GM21360 (cell line): Measurements from ENCODE around the gene LRRC8B.

Experiments used
- ATAC-seq: cut with Tn5 transposase; IDR thresholded peaks from one replicate; pipeline ENCODE4 v1.9.1; 2021; ENCODE audit warnings: mild to moderate bottlenecking, moderate library complexity; ENCODE audit not compliant: unreplicated experiment

LRRC8B gene

DNA sequence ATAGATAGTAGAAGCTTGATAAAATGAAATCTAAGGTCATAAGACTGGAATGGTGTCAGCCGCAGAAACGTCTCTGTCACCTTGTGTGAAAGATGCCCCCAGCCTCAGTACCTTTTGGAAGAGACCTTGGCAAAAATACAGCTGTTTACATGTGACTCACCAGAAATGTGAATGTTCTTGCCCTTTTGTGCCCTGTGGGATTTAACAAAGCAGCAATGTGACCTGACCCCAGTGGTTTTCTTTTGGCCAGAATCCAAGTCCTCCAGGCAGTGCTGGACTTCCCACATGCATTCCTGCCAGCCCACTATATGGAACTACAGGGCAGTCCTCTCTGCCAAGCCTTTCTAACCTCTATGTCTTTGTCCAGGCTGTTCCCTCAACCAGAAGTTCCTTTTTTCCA lies 81.1 kb downstream of the LRRC8B start:
- no peak for ATAC-seq

DNA sequence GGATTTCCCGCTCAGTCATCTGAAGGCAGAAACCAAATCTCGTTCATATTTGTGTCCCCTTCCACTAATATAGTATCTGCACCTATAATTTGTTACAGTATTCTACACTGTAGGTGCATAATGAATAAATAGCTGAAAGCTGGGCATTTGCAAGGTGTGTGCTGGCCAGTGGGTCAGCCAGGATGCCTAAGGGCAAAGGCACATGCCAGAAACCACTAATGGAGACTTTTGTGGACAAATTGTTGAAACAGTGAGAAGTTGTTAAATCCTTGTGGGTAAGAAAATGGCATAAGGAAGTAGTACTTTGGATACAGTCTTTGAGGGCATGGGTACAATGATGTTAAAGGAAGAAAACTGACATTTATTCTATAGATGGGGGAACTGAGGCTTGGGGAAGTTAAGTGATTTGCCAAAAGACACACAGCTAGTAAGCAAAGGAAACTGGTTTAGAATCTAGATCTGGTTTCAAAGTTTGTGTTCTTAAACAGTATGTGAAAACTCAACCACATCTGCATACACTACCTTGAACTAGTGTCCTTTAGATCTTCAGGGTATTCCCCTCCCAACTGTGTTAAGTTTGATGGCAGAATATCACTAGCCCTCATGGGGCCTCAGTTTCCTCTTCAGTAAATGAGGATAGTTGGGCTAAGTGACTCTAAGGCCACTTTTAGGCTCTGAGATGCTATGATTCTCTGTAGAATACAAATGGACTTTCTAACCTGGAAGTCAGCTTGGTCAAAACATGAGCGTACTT lies 81.8 kb downstream of the LRRC8B start:
- ATAC-seq: no peak

DNA sequence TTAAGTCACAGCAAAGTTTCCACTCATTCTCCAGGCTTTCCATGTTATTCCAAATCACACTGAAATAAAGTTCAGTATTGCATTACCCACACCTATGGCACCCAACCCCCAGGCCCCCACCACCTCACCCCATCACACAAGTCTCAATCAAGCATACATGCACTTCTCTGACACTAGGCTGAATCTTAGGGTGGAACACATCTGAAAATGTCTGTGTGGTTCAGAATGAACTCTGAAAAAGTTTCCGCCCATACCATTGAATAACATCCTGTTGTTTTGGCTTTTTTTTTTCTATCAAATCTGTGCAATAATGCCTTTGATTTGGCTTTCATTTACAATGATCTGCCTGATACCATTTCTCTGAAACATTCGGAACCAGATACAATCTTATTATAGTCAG lies 82.5 kb downstream of the LRRC8B start:
- ATAC-seq: no peak

DNA sequence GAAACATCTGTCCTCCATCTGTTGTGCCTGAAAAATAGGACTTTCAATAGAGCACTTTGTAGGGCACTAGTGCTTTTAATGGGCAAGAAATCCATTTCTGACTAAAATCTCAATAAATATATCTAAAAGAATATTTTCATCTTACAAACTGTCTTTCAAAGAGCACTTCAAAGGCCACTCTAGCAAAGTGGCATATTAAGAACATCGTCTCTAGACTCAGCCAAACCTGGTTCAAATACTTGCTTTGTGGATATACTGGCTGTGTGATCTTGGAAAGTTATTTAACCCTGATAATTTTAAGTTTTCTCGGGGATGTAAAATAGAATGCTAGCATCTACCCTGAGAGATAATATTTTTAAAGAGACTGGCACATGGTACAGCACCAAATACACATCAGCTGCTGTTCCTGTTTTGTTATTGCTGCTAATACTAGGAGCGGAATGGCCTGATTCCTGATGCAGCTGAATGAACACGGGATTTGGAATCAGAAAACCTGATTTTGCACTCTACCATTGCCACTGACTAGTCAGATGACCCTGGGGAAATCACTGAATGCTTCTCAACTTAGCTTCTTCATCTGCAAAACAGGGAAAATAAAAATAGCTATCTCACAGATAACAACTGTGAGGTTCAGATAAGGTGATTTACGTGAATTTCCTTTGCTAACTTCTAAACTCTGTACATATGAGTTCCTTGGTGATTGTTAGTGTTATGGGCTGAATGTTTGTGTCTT lies 83.1 kb downstream of the LRRC8B start:
- ATAC-seq: no peak

DNA sequence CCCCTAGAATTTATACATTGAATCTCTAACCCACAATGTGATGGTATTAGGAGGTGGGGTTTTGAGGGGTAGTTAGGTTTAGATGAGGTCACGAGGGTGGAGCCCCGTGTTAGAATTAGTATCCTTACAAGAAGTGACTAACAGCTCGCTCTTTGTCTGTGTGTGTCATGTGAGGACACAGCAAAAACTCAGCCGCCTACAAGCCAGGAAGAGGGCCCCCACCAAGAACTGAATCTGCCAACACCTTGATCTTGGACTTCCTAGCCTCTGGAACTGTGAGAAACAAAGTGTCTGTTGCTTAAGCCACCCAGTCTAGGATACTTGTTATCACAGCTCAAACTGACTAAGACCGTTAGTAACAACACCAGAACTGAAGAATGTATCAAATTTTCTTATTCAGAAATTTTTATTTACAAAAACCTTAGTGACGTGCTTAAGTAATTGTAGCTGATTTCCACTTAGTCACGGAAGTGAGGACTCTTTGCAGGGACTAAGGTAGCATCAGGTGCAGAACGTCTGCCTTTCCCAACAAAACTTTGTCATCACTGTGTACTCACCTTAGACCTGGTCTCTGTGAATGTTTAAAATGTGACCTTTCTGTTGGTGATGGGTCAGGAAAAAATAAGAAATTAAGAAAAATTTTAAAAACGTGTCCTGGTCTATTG lies 83.8 kb downstream of the LRRC8B start:
- no peak for ATAC-seq

DNA sequence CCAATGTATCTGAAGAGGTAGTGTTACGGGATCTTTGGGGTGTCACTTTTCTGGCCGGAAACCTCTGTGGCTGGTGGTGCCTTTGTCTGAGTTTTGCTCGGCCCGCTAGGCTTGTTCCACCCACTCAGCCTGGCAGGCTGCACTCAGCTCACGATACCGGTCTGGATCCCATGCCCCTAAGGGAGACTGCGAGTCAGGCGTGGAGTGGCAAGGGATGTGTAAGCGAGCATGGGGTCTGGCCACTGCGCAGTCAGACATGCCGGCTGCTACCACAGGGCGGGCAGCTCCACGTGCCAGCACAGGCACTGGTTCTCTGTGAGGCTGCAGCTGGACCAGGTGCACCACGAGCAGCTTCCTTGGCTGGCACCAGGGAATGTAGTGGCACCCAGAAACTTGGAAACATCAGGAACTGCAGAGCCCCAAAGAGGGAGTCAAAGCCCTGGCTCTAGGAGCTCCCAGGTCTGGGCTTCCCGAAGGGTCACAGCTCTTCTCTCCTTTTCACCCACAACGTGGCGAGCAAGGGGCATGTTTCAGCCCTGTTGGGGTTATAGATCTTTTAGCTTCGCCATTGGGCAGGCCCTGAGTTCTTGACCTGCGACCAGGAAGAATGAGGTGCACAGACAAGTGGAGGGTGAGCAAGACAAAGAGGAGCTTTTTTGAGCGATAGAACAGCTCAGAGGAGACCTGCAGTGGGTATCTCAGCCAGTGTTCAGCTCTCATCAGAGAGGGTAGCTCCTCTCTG lies 84.5 kb downstream of the LRRC8B start:
- no peak for ATAC-seq

DNA sequence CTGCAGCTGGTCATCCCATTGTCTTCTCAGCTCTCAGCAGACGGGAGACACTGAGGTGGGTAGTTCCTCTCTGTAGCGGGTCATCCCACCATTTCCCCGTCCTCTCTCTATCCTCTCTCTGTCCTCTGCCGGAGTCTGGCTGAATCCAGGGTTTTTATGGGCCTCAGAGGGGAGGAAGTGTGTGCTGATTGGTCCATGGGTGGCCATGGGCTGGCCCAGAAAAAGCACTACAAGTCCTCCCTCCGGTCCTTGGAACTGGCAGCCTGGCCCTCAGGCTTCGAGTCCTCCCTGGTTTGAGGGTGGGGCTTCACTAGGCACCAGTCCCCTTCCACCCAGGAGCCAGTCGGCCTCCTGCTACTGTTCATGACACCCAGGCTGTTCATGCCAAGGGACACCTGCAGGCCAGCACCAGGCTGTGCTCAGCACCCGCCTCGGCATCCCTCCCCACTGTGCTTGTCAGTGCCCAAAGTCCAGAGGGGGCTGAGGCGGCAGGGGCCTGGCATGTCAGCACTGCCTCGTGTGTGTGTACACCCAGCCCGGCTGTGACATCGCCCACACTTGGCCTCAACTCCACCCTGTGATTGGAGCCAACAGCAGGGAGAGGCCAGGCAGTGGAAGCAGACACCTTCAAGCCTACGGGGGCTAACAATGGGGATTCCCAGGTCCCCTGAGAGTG lies 85.3 kb downstream of the LRRC8B start:
- ATAC-seq: no peak

DNA sequence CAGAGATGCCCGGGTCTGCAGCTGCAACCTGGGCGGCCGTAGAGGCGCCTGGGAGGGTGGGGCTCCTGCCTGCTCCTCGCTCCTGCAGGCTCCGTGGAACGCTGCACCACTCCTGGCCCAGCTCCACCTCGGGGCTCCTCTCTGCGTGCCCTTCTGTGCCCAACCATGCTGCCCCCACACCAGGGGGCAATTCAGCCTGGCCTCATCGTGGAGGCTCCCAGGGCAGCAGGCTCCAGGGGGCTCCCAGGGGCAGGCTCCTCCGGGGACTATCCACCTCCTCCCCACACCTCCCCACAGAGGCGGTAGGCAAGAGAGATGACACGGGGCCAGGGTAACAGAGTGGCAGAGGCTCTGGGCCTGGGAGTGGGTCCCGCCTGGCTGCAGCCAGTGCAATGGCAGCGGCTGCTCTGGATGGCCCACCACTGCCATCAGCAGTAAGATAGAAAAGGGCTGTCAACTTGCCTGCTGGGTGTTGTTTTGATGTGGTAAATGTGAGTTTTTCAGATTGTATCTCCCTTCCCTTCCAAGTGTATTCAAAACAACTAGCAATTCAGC lies 85.9 kb downstream of the LRRC8B start:
- ATAC-seq: no peak

DNA sequence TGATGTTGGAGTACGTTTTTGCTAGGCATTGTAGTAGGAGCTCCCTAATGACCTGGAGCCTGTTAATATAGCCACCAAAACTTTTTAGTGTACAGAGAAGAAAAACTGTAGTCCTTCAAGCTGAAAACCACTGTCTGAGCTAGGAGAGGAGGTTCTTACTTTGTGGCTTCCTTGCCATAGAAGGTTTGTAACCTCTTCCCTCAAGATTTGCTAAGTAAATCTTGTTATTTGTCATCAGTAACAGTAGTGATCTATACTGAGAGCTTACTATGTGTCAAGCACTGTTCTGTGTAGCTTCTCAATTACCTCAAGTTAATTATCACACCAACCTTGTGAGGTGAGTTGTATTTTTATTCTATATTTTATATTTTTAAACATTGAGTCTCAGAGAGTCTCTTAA lies 87.1 kb downstream of the LRRC8B start:
- peak; percentile 99 for ATAC-seq

DNA sequence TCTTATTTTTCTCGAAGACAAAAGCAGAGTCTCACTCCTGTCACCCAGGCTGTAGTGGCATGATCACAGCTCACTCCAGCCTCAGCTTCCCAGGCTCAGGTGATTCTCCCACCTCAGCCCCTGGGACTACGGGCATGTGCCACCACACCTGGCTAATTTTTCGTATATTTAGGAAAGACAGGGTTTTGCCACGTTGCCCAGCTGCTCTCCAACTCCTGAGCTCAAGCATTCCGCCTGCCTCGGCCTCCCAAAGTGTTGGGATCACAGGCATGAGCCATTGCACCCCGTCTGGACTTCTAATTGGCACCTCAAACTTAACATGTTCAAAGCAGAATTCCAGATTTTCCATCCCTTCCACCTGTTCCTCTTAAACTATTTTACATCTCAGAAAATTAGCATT lies 89.3 kb downstream of the LRRC8B start:
- ATAC-seq: no peak

DNA sequence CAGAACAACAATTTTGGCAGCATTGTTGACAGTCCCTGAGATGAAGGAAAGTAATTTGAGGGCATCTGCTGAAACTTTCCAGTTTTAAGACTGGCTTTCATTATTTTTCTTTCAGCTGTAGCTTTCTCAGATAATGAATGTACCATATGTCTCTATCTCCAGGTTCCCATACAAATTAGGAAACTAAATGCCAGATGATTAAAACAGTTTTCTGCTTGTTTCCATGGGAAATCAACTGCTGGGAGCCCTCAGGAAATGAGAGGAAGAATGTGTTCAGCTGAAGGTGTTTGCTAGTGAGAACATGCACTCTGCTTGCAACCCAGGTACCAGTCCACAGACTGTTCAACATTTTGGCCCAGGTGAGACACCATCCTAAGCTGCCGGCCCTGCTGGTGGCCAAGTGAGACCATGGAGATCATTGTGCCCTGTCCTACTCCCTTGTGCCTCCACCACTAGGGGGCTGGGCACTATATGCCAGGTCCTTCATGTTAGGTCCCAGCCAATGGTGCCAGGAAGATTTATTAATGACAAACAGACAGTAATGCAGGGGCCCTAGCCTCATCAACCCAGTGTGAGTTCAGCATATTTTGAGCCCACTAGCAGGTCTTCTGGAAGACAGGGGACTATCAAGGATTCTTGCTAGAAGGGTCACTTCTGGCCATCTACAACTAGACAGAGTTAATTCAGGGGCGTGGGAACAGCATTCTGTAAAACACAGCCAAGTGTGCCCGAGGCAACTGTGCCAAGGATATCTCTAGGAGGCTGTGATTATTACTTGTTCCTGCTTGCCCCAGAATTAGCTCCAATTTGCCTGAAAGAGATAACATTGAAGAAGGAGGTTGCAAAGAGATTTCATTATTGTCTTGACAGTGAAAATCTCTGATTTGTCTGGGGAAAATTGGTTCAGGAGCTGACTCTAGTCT lies 91.3 kb downstream of the LRRC8B start:
- ATAC-seq: no peak

DNA sequence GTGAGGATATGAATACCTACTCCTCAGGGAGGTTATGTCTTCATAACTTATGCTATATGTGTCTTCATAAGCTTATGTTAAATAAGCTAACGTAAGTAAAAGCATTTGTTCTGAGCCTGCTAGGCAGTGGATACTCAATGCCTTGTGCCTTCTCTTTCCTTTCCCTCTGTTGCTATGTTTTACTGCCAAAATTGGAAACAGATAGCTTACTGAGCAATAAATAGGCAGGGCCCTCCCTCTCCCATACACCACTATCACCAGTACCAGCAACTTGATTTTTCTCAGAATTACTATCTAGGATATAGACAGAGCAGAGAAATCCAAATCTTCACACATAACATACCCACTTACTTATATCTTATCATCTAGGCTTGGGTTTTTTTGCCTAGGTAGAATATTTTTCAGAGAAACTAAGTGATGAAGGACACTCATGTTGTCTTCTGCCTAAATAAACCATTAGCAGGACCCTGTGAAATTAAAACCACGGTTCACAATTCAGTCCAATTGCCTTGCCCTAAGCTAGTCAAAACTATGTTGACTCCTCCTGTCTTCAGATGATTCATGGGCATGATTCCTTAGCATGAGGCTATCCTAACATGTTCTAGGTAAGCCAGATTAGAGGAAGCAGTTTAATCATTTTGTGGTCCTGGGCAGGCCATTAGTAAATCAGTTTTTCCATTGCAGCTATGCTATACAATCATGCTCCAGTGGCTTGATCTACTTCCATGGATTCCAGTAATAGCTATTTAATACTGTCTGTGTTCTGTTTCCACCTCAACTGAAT lies 92.4 kb downstream of the LRRC8B start:
- no peak for ATAC-seq

DNA sequence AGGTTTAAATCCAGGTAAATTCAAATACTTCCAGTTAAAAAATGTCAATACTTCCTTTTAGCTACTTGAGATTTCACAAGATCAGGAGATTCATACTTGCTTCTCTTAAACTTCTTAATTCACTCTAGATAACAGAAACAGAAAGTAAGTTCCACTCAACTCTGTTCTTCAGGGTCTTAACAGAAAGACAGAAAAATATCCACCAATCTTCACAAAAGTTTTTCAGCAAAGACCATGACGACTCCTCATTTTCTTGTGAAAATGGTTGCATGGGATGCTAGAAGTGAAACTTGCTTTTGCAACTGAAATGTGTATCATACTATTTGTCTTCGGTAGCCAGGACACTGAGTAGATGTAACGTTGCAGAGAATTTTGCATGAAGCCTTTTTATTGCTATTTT lies 96.0 kb downstream of the LRRC8B start:
- no peak for ATAC-seq

DNA sequence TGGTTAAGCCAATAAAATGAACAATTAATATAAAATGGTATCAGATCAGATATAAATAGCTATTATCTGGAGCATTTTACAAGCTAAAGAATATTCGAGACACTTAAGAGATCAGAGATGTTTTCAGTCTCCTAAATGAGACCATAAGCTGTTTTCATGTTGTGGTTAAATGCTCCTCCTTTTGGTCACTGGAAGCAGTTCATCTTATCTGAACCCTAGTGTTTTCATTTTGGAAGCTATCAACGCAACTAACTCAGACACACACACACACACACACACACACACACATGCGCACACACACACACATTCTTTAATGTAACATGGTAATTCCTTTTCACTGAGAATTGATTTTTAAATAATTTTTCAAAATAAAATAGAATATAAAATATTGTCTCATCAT lies 98.3 kb downstream of the LRRC8B start:
- no peak for ATAC-seq

DNA sequence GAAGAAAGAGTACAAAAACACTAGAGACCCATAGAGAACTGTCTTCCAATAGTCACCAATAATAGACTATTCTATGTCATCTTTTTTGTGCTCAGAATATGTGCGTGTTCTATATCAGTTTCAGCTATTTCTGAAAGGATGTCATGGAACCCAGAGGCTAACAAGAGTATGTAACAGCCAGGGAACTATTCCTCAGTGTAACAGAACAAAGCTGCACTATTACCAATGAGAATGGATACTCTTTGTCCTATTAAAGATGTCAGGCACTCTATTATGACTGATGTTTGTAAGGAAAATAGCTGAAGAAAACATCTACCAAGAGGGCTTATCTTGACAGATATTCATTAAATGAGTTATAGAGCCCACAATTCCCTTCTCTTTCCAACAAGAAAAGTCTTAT lies 99.7 kb downstream of the LRRC8B start:
- no peak for ATAC-seq

DNA sequence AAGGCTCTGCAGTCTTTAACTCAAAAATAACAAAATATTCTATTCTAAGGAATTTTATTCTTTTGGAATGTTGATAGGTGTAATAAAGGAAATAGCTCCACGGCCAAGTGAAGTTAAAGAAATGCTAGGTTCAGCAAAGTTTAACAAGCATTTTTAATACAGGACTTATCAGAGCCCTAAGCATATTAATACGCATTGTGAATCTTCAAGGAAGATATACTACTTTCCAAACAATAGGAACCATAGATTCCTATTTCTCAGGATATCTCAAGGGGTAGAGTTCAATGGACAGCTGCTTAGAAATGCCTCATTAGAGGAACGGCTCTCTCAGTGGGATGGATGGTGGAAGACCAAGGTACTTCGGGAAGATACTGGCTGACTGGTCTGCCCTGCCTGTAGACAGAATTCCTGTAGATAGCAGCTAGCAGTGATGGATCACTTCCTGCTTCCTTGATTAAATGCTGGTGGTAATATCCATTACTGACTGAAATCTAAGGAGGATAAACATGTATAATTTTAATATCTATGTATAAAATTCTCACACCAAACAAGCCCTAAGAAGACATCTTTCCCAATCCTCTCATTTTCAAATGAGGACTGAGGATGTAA lies 100.2 kb downstream of the LRRC8B start:
- ATAC-seq: no peak

DNA sequence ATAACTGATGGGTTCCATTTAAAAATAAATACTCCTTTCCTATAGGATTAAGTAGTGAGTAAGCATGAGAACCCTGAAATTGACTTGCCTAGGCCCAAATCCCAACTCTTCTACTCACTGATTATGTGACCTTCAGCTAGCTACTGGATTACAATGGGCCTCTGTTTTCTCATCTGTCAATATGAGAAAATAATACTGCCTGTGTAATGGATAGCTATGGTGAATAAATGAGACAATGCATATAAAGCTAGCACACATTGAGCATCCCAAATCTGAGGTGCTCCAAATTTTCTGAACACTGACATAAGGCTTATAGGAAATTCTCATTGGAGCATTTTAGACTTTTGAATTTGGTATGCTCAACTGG lies 103.0 kb downstream of the LRRC8B start:
- ATAC-seq: no peak

DNA sequence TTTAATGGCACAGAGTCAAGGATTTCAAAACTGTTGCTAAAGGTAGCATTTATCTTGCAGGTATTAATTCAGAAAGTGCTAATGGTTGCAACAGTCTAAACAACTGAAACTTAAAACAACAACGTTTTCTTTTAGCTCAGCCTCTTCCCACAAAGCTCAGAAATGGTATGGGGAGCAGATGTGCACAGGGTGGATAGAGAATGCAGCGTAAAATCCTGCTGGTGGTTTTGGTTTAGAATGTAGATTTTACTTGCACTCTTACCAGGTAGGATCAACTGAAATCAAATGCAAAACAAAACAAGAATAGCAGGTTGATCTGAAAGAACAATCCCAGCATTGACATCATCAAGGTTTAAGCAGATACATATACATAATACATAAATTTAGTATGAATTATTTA lies 104.5 kb downstream of the LRRC8B start:
- ATAC-seq: no peak
